Measurements from ENCODE around the gene TBX4. TPM values are rescaled to one million over a fixed set of nuclear protein-coding genes. Genes with fewer than 3 reads are reported as not detected.

TBX4 gene
- total RNA-seq, 2 donors from 2014 or later: not detected

GRCh38 chr17:61474235-61474927, 22.2 kb downstream of the TBX4 start:
- no peak for ATAC-seq
- DNase-seq: no peak
- intact Hi-C loops (cut with DNase I): no loop called here

DNA sequence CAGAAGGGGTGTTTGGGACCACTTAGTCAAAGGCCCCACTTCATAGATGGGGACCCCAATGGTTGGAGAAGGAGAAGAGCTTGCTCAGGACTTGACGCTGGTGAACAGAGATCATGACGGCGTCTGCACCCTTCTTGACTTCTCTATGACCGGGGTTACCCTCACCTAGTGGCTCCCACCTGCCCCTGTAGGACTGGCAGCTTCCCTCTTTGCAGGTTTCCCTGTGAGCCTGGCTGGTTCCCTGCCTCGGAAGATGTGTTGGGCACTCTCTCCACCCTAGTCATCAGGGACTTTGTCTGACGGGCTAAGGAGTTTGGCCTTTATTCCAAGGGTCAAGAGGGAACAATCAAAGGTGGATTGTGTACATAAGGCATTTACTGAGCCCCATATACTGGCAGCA, 22.7 kb downstream of the TBX4 start:
- ATAC-seq (no peak), DNase-seq (no peak)
- intact Hi-C loops (cut with DNase I): no loop called here

- DNase-seq (no peak), ATAC-seq (no peak)
- intact Hi-C loops (cut with DNase I): no loop called here
Observed at GRCh38 chr17:61475726-61476125, 23.5 kb downstream of the TBX4 start.

DNA sequence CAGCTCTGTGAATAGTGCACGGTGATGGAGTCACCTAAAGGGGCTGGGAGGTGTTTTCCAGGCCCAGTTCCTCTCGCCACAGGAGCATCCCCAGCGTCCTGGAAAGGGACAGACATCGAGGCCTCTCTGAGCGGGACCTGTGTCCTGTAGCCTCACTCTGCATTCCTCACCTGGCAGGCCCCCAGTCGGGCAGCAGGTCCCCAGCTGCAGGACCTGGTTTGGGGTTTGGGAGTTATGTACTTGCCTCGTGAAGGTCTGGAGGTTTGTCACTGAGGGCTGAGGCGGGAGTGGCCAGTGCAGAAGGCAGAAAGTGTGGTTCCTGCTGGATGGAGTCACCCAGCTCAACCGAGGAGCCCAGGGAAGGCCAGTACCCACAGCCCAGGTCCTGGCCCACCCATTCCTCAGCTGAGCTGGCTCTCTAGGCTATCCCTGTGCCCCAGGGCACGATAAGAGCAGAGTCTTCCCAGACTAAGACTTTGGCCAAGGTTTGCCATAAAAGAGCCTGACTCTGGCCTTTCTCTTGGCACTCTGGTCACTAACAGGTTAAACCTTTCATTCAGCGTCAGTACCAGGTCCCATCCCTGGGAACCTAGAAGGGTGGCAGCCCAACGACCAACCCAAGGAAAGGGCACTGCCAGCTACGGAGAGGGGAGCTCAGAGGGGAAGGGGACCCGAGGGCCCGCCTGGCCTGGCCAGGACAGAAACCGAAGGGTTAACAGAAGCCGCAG, 24.4 kb downstream of the TBX4 start:
- DNase-seq (no peak), ATAC-seq (no peak)
- intact Hi-C loops (cut with DNase I): no loop called here

DNA sequence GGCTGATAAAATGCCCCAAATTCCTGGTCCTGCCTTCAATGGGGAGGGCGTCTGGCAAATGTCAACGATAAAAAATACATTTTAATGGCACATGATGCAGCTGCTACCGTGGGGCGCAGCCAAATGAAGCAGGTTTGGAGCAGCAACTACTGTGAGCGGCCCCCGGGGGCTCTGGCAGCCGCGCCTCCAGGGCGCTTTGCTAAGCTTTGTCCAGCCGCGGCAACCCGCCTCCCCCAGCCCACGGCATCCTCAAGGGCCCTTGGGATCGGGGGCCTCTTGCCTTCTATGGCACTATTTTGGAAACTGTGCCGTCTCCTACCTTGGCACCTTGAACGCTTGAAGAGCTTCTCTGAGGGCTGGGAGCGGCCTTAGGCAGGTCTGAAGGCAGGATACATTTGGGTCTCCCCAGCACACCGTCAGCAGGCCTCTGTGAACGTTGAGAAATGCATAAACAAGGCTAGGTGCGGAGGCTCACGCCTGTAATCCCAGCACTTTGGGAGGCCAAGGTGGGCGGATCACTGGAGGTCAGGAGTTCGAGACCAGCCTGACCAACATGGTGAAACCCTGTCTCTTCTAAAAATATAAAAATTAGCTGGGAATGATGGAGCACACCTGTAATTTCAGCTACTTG, 25.1 kb downstream of the TBX4 start:
- no peak for ATAC-seq
- intact Hi-C loops (cut with DNase I): no loop called here
- DNase-seq: no peak

- DNase-seq (no peak), ATAC-seq (no peak)
- intact Hi-C loops (cut with DNase I): no loop called here
Observed at GRCh38 chr17:61478026-61478789, 26.0 kb downstream of the TBX4 start.

DNA sequence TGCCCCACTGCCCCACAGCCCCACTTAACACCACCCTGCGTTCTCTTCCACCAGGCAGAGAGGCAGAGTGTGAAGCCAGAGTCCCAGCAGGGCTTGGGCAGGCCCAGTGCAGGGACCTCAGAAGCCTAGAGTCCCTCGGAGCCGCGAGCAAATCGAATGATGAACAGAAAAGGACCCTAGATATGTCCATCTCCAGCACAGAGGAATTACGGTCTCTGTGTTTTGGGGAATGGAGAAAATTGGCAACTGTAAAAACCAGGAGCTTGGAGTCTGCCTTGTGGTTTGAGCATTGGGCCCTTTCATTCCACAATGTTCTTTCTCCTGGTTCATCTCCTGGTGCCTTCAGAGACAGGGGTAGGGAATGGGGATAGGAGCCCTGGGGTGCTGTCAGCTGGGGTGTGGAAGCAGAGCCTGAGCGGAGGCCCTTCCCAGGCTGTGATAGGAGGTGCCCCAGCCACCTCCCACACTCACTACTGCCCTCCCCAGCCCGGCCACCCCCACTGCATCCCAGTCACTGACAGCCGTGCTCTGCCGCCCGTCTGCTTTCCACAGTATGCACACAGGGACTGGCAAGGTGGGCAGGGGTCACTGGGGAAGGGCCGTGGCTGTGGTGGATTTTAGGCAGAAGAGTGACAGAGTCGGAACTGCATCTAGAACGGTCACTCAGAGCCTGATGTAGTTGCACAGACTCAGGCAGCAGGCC, 26.7 kb downstream of the TBX4 start:
- intact Hi-C loops (cut with DNase I): no loop called here
- DNase-seq: no peak
- no peak for ATAC-seq

DNA sequence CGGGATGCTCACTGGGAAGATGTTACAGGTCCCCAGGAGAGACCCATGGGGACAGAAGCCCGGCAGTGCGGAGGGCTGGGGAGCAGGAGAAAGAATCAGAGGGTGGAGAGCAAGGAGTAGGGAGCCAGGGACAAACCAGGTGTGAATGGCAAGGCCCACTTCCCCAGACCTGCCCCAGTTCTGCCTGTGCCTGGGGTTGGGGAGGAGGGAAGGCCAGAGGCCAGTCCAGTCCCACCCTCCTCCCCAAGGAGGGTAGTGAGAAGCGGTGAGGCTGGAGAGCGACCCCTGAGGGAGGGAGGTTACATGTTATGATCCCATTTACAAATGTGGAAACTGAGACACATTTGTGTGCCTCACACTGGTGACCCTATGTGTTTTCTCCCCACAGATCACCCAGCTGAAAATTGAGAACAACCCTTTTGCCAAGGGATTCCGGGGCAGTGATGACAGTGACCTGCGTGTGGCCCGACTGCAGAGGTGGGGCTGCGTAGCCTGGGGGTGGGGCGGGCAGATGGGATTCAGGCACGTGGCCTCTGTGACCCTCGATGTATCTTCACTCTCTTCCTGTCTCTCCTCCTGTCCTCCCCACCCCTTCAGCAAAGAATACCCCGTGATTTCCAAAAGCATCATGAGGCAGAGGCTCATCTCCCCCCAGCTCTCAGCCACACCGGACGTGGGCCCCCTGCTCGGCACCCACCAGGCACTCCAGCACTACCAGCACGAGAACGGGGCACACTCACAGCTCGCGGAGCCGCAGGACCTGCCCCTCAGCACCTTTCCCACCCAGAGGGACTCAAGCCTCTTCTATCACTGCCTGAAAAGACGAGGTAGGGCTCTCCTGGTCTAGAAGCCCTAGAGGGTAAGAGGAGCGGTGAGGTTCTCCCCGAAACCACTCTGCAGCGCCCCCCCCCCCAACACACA, 27.5 kb downstream of the TBX4 start:
- no peak for ATAC-seq
- intact Hi-C loops (cut with DNase I): no loop called here
- no peak for DNase-seq

GRCh38 chr17:61480414-61480807, 28.2 kb downstream of the TBX4 start:
- ATAC-seq (no peak), DNase-seq (no peak)
- intact Hi-C loops (cut with DNase I): no loop called here

GRCh38 chr17:61481421-61481820, 29.2 kb downstream of the TBX4 start:
- intact Hi-C loops (cut with DNase I): no loop called here
- ATAC-seq: no peak
- DNase-seq: no peak

DNA sequence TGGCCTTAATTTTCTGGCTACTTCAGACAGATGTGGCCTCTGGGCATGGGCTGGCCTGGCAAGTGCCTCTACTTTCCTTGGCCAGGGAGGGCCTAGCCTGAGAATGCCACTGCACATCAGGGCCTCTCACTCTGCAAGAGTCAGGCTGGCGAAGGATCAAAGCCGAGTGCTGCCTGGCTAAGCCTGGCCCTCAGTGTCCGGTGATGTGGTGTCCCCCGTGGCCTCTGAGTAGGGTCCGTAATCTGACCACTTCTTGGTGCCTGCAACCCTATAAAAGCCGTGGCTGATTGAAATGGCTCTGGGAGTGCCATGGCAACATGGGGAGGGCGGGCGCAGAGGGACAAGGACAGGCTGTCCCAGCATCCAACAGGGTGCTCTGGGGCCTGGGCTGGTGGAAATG, 30.2 kb downstream of the TBX4 start:
- intact Hi-C loops (cut with DNase I): no loop called here
- ATAC-seq (no peak), DNase-seq (no peak)

DNA sequence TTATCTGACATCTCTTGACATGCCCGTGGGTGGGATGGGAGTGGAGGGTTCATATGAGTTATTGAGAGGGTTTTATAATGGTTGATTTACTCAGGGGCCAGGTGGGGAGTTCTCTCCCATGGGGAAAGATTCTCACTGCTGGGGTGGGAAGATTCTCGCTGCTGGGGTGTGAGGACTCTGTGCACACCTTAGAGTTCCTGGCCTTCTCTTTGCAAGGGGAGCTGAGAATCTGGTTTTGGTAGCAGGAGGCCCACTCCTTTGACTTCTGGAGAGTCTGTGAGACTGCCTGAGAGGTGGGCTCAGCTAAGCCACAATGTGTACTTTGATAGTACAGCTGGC, 31.5 kb downstream of the TBX4 start:
- ATAC-seq: no peak
- no peak for DNase-seq
- intact Hi-C loops (cut with DNase I): no loop called here

DNA sequence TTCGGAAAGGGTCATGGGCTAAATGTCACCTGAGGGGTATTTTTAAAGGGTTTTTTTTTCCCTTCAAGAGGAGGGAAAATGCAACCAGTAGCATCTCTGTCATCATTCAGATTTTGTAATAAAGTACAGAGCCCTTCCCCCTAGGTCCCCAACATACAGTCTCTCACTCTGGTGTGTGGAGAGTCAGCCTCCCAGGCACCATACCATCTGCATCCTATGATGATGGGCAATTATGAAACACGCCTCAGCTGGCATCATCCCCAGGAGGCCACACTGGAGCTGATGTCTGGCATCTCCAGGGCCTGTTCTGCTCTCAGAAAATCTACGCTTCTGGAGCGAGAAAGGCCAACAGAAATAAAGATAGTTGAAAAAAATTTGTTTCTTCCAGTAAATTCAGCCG, 32.0 kb downstream of the TBX4 start:
- ATAC-seq (no peak), DNase-seq (no peak)
- intact Hi-C loops (cut with DNase I): no loop called here

- intact Hi-C loops (cut with DNase I): no loop called here
- ATAC-seq (no peak), DNase-seq (no peak)
Observed at GRCh38 chr17:61485067-61485775, 33.0 kb downstream of the TBX4 start.

DNA sequence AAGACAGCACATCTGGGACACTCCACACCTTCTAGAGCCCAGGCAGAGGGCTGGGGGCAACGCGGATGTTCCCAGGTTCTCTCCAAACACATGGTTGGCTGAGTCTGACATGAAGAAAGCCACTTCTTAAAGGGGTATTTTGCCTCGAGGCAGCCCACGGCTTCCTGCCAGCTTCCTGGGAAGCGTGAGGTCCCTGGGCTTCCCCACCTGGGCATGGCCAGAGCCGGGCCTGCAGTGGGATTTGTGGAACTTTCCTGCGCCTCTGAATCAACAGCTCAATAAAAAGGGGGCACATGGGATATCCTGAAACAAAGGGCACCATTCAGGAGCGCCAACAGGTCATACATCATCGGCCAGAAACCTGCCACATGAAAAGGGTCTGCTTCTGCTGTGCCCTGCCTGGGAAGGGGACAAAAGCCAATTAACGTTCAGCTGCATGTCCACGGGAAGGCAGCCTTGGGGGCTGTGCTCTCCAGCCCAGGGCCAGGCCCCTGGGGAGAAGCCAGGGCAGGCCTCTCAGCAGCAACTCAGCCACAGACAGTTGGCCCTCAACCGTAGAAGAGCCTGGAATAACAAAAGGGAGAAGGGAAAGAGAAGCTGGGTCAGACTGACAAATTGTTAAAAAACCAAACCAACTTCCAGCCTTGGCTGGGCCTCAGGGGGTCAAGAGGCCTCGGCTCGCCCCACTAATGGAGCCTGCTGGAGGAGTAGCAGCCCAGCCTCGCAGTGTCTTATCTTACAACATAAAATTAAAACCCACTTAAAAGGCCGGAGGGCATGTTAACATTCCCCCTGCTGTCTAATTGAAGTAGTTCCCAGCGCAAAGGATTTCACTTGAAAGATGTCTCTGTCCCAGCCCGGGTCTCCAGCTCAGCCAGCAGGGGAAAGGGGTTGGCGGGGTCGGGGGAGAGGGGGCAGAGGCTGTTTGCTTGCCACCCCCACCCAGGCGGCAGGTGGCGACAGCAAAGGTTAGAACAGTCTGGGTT, 34.2 kb downstream of the TBX4 start:
- intact Hi-C loops (cut with DNase I): no loop called here
- ATAC-seq: no peak
- no peak for DNase-seq

- intact Hi-C loops (cut with DNase I): no loop called here
- DNase-seq: no peak
- ATAC-seq: no peak
Observed at GRCh38 chr17:61487161-61487988, 35.2 kb downstream of the TBX4 start.
